Neural cell (in vitro differentiated cells): ENCODE data around the gene MECR. TPM values are rescaled to one million over a fixed set of nuclear protein-coding genes. Genes with fewer than 3 reads are reported as not detected.

ENCODE experiments used
- H2AFZ ChIP-seq: fragments of 200-600, 300-800 bp; sonication (generic), shearing (Covaris generic); 2 replicates; pipeline ENCODE4 v1.6.0; 2014; ENCODE audit warnings: low read depth, mild to moderate bottlenecking, antibody characterized with exemption, low read length, moderate library complexity
- H3F3A ChIP-seq: fragments of 200-600 bp; shearing (Covaris generic); 2 replicates; pipeline ENCODE4 v1.6.1; 2016; ENCODE audit warnings: mild to moderate bottlenecking, moderate library complexity, mixed read lengths, antibody characterized with exemption, low read length; ENCODE audit not compliant: insufficient read depth, poor library complexity, severe bottlenecking
- H3K27ac ChIP-seq: fragments of 200-600, 300-800 bp; sonication (generic), shearing (Covaris generic); 2 replicates; pipeline ENCODE4 v1.5.1; 2014; ENCODE audit warnings: mild to moderate bottlenecking, low read length, moderate library complexity
- H3K27me3 ChIP-seq: fragments of 300-800, 200-600 bp; sonication (generic), shearing (Covaris generic); 2 replicates; pipeline ENCODE4 v1.6.0; 2014; ENCODE audit warnings: mild to moderate bottlenecking, low read depth, low read length, moderate library complexity; ENCODE audit not compliant: insufficient read depth
- H3K36me3 ChIP-seq: fragments of 300-800, 200-600 bp; sonication (generic), shearing (Covaris generic); 2 replicates; pipeline ENCODE4 v1.5.1; 2014; ENCODE audit warnings: mild to moderate bottlenecking, antibody characterized with exemption, low read length, moderate library complexity; ENCODE audit not compliant: insufficient read depth
- H3K4me2 ChIP-seq: fragments of 300-800, 200-600 bp; sonication (generic), shearing (Covaris generic); 2 replicates; pipeline ENCODE4 v1.6.0; 2014; ENCODE audit warnings: mild to moderate bottlenecking, low read length
- H3K4me3 ChIP-seq: fragments of 300-800, 200-600 bp; sonication (generic), shearing (Covaris generic); 2 replicates; pipeline ENCODE4 v1.5.1; 2014; ENCODE audit warnings: mild to moderate bottlenecking, low read length, moderate library complexity
- H3K79me2 ChIP-seq: fragments of 200-600 bp; shearing (Covaris generic); replicated peaks from 2 replicates; pipeline ENCODE4 v1.6.0; 2014; ENCODE audit warnings: mild to moderate bottlenecking, low read length, moderate library complexity; ENCODE audit not compliant: insufficient read depth
- H3K9ac ChIP-seq: fragments of 300-800, 200-600 bp; sonication (generic), shearing (Covaris generic); 2 replicates; pipeline ENCODE4 v1.6.1; 2016; ENCODE audit warnings: mild to moderate bottlenecking, low read length, mixed read lengths
- H3K9me2 ChIP-seq: fragments of 200-600 bp; shearing (Covaris generic); 2 replicates; pipeline ENCODE4 v1.6.1; 2016; ENCODE audit warnings: mild to moderate bottlenecking, low read length, mixed read lengths; ENCODE audit not compliant: insufficient read depth
- H3K9me3 ChIP-seq: fragments of 200-600, 300-800 bp; sonication (generic), shearing (Covaris generic); 2 replicates; pipeline ENCODE4 v1.6.1; 2016; ENCODE audit warnings: mild to moderate bottlenecking, mixed run types, low read length, moderate library complexity, mixed read lengths
- H4K20me1 ChIP-seq: fragments of 200-600 bp; shearing (Covaris generic); 2 replicates; pipeline ENCODE4 v1.6.1; 2016; ENCODE audit warnings: mild to moderate bottlenecking, mixed run types; ENCODE audit not compliant: insufficient read depth
- EP300 ChIP-seq: fragments of 450-650 bp; conservative IDR thresholded peaks from 2 replicates; pipeline ENCODE4 v1.6.1; 2014; ENCODE audit warnings: antibody characterized with exemption, mild to moderate bottlenecking, moderate library complexity; ENCODE audit not compliant: poor library complexity, severe bottlenecking
- EZH2 ChIP-seq: fragments of 200-600, 300-800 bp; shearing (Covaris generic), sonication (generic); IDR thresholded peaks from 2 replicates; pipeline ENCODE4 v1.6.1; 2014; ENCODE audit warnings: antibody characterized with exemption, low read length, borderline replicate concordance, mild to moderate bottlenecking; ENCODE audit not compliant: insufficient read depth, poor library complexity, severe bottlenecking
- MXI1 ChIP-seq: fragments of 450-650 bp; conservative IDR thresholded peaks from 2 replicates; pipeline ENCODE4 v1.6.1; 2014; ENCODE audit warnings: antibody characterized with exemption, mild to moderate bottlenecking; ENCODE audit not compliant: poor library complexity, severe bottlenecking
- POLR2AphosphoS5 ChIP-seq: IDR thresholded peaks from 2 replicates; pipeline ENCODE4 v1.6.1; 2012
- RAD21 ChIP-seq: fragments of 450-650 bp; conservative IDR thresholded peaks from 2 replicates; pipeline ENCODE4 v1.6.1; 2014; ENCODE audit warnings: antibody characterized with exemption, mild to moderate bottlenecking, moderate library complexity
- REST ChIP-seq: IDR thresholded peaks from 2 replicates; pipeline ENCODE4 v1.6.1; 2012; ENCODE audit warnings: borderline replicate concordance
- SMC3 ChIP-seq: fragments of 450-650 bp; conservative IDR thresholded peaks from 2 replicates; pipeline ENCODE4 v1.6.1; 2014; ENCODE audit warnings: antibody characterized with exemption, mild to moderate bottlenecking, moderate library complexity; ENCODE audit not compliant: poor library complexity
- TAF1 ChIP-seq: IDR thresholded peaks from 2 replicates; pipeline ENCODE4 v1.6.1; 2012; ENCODE audit warnings: low read depth
- polyA plus RNA-seq: library from polyadenylated mRNA; depleted of rRNA; stranded (reverse); fragments of >200 nt; gene quantifications from 2 replicates; pipeline ENCODE4 v1.2.3, GENCODE V29; 2014
- TF ChIP-seq, protein P1 (sequence below): fragments of 450-650 bp; IDR thresholded peaks from 2 replicates; pipeline ENCODE4 v1.5.1; 2014; ENCODE audit warnings: antibody characterized with exemption, mild to moderate bottlenecking, moderate library complexity; ENCODE audit not compliant: poor library complexity, severe bottlenecking

MECR gene
- polyA plus RNA-seq, 1 donor from 2014 or later: 14.0 TPM

DNA sequence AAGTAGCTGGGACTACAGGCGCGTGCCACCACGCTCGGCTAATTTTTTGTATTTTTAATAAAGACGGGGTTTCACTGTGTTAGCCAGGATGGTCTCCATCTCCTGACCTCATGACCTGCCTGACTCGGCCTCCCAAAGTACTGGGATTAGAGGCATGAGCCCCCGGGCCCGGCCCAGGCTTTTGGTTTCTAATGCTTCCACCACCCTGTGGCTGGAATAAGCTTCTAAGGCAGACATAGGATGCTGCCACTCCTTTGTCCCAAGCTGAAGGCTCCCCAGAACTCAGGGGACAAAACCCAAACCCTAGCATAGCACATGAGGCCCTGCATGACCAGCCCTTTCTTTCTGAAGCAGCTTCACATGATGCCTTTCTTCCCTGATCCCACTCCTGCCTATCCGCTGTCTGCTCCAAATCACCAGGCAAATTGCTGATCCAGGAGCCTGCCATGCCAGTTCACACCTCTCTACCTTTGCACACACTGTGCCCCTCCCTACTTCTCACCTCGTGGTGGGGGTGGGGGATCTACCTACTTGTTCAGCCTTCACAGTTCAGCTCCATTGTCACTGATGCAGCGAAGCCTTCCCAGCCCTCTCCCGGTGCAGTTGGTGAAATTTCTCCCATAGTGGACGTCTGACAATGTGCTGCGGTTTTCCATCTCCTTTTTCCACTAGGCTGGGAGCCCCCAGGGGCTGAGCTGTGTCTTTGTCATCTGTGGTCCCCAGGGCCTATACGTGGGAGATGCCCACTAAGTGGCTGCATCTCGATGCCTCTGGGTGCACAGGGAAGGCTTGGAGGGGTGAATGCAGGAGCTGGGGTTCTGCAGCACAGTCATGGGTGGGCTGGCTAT lies 12.5 kb upstream of the MECR start:
- H3K79me2 ChIP-seq: no peaks in the 10 kb centered on the region
- H3K36me3 ChIP-seq: no peaks in the 10 kb centered on the region
- no peak overlapping the region for H3K4me3 ChIP-seq
- H2AFZ ChIP-seq: no peak overlapping the region
- no peaks in the 10 kb centered on the region for H3K9me3 ChIP-seq
- TF ChIP-seq EP300: no peak
- no peak for TF ChIP-seq POLR2AphosphoS5
- no peak for TF ChIP-seq REST
- TF ChIP-seq RAD21: no peak
- TF ChIP-seq SMC3: no peak
- TF ChIP-seq EZH2: no peak
- TF ChIP-seq, protein P1, sequence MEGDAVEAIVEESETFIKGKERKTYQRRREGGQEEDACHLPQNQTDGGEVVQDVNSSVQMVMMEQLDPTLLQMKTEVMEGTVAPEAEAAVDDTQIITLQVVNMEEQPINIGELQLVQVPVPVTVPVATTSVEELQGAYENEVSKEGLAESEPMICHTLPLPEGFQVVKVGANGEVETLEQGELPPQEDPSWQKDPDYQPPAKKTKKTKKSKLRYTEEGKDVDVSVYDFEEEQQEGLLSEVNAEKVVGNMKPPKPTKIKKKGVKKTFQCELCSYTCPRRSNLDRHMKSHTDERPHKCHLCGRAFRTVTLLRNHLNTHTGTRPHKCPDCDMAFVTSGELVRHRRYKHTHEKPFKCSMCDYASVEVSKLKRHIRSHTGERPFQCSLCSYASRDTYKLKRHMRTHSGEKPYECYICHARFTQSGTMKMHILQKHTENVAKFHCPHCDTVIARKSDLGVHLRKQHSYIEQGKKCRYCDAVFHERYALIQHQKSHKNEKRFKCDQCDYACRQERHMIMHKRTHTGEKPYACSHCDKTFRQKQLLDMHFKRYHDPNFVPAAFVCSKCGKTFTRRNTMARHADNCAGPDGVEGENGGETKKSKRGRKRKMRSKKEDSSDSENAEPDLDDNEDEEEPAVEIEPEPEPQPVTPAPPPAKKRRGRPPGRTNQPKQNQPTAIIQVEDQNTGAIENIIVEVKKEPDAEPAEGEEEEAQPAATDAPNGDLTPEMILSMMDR: no peak
- no peak for TF ChIP-seq MXI1
- no peak for TF ChIP-seq TAF1
- no peak overlapping the region for H3K4me2 ChIP-seq
- no peak overlapping the region for H3K9ac ChIP-seq
- H4K20me1 ChIP-seq: no peaks in the 10 kb centered on the region
- no peaks in the 10 kb centered on the region for H3K9me2 ChIP-seq
- H3F3A ChIP-seq: no peaks in the 10 kb centered on the region
- peaks cover 15% of the 10 kb centered on the region for H3K27me3 ChIP-seq
- no peak overlapping the region for H3K27ac ChIP-seq

DNA sequence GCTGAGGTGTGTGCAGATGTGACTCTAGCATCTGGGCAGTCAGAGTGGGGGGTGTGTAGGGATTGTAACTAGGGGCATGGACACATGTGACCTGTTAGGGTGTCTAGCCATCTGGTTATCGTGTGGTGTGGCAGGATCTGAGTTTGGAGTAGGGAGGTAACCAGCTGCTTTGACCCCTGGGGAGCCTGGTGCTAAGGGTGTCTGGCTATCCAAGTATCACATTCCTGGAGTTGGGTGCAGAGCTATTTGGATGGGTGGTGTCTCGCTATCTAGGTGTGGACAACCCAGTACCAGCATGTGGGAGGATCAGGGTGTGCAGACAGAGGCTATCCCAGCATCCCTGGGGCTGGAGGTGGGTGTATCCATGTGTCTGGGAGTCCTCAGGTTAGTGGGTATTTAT lies 10.3 kb upstream of the MECR start:
- Histone ChIP-seq H2AFZ (no peak overlapping the region), H3K4me2 (no peak overlapping the region), H3K36me3 (no peaks in the 10 kb centered on the region), H3K27me3 (peaks cover 29% of the 10 kb centered on the region), H3K27ac (no peak overlapping the region), H3K4me3 (no peak overlapping the region), H3K9me2 (no peaks in the 10 kb centered on the region), H3K9ac (no peak overlapping the region), H3F3A (no peaks in the 10 kb centered on the region), H3K9me3 (no peaks in the 10 kb centered on the region), H3K79me2 (no peaks in the 10 kb centered on the region), H4K20me1 (no peaks in the 10 kb centered on the region)
- no peak for TF ChIP-seq MXI1
- TF ChIP-seq EP300: no peak
- TF ChIP-seq REST: no peak
- TF ChIP-seq RAD21: no peak
- no peak for TF ChIP-seq SMC3
- TF ChIP-seq POLR2AphosphoS5: no peak
- TF ChIP-seq, protein P1: no peak
- TF ChIP-seq TAF1: no peak
- no peak for TF ChIP-seq EZH2
